Measurements from ENCODE around the gene KIFC3. TPM values are rescaled to one million over a fixed set of nuclear protein-coding genes. Genes with fewer than 3 reads are reported as not detected.

The KIFC3 gene
- total and polyA plus RNA-seq, 2 of the 13 experiments (the other 11 are each of a cell fraction or from before 2014, with no cell fraction given), result 42.1 to 45.3 TPM

DNA sequence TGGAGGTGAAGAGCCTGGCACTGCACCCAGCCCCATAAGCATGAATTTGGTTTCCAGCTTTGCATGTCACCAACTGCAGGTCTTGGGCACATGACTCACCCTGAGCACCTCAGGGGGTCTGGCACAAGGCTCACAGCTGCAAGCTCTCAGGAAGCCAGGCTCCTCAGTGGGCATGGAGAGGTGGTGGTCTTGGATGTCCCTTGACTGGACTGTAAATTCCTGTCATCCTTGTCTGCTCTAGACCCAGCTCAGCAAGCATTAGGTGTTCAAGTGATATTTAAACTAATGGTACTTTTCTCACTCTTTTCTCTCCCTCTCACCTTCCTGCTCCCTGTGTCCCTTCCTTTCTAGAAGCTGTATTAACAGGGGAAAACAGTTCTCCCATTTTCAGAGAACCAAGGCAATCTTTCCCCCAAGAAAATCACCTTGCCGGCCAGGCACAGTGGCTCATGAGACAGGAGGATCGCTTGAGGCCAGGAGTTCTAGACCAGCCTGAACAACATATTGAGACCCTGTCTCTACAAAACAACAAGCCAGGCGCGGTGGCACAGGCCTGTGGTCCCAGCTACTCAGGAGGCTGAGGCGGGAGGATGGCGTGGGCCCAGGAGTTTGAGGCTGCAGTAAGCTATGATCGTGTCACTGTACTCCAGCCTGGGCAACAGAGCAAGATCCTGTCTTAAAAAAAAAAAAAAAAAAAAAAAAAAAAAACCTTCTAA, 5.1 kb upstream of the KIFC3 start:
- no peaks in the 10 kb centered on the region for H3K36me3 ChIP-seq (replicated peaks in 1 of 2; ENCODE audit: control insufficient read depth in 1 of 2, insufficient read depth in 2 of 2, low read length in 2 of 2)
- no TSS peak for BruUV-seq (replicated peaks)
- DNase-seq (ENCODE audit: low spot score) (no peak), FAIRE-seq (no peak), ATAC-seq (no peak)
- in situ Hi-C loops (cut with HindIII; ENCODE audit: extremely low pct_ligation_motif_present, low pct_unique_long_range_greater_than_20kb) (no loop called here), intact Hi-C loops (cut with micrococcal nuclease; ENCODE audit: unreplicated experiment) (no loop called here)
- no peaks in the 10 kb centered on the region for H4K20me1 ChIP-seq (ENCODE audit: insufficient read depth, low read length)
- peak overlapping the region; percentile 51 for H3K27ac ChIP-seq (ENCODE audit: extremely low read length, insufficient read depth, low read length)
- H3K27me3 ChIP-seq (ENCODE audit: control insufficient read depth in 1 of 2, insufficient read depth in 2 of 2, low read length in 2 of 2), result no peaks in the 10 kb centered on the region
- peaks cover 94% of the 10 kb centered on the region for H3K4me1 ChIP-seq (ENCODE audit: insufficient read depth, low read length)
- POLR2A ChIA-PET, result interaction anchor here (0.6 to 3.3 kb wide), 8 partner anchors 9 to 194 kb away, joined by 3 to 18 read pairs (median 4); partner anchors contain the start of genes KATNB1 and USB1
- CTCF ChIA-PET (ENCODE audit: low intra/inter-chr PET ratio, low total read pairs), result no interaction called here
- H3K9me3 ChIP-seq (ENCODE audit: low read length), result no peaks in the 10 kb centered on the region
- no peak overlapping the region for H2AFZ ChIP-seq (ENCODE audit: low read length)
- no peak overlapping the region for H3K4me3 ChIP-seq (replicated peaks in 1 of 3; ENCODE audit: insufficient read depth in 1 of 3, low read depth in 2 of 3, low read length in 3 of 3)
- 74% methylated on average over 7 of the region's 7 CpGs for whole genome bisulfite sequencing (ENCODE audit: low lambda C conversion rate)
- H3K9ac ChIP-seq (ENCODE audit: insufficient read depth, low read depth, low read length), result 0 out of 2 replicates have a peak overlapping the region, but pooled peaks have one; percentile 13
- H3K4me2 ChIP-seq (ENCODE audit: low read depth, low read length), result peak overlapping the region; percentile 68; the same call in 1 of the 2 replicates
- H3K79me2 ChIP-seq (ENCODE audit: insufficient read depth, low read length), result no peaks in the 10 kb centered on the region
- TF ChIP-seq ZNF543 (CRISPR knock-in tag; IDR thresholded peaks at IDR 0.05), result no peak
- TF ChIP-seq HIVEP1 (CRISPR knock-in tag; IDR thresholded peaks at IDR 0.05), result no peak
- no peak for TF ChIP-seq RXRA (CRISPR knock-in tag; IDR thresholded peaks at IDR 0.05)
- TF ChIP-seq, protein P1, sequence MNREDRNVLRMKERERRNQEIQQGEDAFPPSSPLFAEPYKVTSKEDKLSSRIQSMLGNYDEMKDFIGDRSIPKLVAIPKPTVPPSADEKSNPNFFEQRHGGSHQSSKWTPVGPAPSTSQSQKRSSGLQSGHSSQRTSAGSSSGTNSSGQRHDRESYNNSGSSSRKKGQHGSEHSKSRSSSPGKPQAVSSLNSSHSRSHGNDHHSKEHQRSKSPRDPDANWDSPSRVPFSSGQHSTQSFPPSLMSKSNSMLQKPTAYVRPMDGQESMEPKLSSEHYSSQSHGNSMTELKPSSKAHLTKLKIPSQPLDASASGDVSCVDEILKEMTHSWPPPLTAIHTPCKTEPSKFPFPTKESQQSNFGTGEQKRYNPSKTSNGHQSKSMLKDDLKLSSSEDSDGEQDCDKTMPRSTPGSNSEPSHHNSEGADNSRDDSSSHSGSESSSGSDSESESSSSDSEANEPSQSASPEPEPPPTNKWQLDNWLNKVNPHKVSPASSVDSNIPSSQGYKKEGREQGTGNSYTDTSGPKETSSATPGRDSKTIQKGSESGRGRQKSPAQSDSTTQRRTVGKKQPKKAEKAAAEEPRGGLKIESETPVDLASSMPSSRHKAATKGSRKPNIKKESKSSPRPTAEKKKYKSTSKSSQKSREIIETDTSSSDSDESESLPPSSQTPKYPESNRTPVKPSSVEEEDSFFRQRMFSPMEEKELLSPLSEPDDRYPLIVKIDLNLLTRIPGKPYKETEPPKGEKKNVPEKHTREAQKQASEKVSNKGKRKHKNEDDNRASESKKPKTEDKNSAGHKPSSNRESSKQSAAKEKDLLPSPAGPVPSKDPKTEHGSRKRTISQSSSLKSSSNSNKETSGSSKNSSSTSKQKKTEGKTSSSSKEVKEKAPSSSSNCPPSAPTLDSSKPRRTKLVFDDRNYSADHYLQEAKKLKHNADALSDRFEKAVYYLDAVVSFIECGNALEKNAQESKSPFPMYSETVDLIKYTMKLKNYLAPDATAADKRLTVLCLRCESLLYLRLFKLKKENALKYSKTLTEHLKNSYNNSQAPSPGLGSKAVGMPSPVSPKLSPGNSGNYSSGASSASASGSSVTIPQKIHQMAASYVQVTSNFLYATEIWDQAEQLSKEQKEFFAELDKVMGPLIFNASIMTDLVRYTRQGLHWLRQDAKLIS (CRISPR knock-in tag; IDR thresholded peaks at IDR 0.05), result no peak
- TF ChIP-seq, protein P2, sequence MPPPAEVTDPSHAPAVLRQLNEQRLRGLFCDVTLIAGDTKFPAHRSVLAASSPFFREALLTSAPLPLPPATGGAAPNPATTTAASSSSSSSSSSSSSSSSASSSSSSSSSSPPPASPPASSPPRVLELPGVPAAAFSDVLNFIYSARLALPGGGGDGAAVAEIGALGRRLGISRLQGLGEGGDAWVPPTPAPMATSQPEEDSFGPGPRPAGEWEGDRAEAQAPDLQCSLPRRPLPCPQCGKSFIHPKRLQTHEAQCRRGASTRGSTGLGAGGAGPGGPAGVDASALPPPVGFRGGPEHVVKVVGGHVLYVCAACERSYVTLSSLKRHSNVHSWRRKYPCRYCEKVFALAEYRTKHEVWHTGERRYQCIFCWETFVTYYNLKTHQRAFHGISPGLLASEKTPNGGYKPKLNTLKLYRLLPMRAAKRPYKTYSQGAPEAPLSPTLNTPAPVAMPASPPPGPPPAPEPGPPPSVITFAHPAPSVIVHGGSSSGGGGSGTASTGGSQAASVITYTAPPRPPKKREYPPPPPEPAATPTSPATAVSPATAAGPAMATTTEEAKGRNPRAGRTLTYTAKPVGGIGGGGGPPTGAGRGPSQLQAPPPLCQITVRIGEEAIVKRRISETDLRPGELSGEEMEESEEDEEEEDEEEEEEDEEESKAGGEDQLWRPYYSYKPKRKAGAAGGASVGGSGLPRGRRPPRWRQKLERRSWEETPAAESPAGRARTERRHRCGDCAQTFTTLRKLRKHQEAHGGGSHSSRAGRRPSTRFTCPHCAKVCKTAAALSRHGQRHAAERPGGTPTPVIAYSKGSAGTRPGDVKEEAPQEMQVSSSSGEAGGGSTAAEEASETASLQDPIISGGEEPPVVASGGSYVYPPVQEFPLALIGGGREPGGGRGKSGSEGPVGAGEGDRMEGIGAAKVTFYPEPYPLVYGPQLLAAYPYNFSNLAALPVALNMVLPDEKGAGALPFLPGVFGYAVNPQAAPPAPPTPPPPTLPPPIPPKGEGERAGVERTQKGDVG (CRISPR knock-in tag; IDR thresholded peaks at IDR 0.05; ENCODE audit: borderline replicate concordance), result no peak
- TF ChIP-seq, protein P3, sequence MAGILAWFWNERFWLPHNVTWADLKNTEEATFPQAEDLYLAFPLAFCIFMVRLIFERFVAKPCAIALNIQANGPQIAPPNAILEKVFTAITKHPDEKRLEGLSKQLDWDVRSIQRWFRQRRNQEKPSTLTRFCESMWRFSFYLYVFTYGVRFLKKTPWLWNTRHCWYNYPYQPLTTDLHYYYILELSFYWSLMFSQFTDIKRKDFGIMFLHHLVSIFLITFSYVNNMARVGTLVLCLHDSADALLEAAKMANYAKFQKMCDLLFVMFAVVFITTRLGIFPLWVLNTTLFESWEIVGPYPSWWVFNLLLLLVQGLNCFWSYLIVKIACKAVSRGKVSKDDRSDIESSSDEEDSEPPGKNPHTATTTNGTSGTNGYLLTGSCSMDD (CRISPR knock-in tag; IDR thresholded peaks at IDR 0.05), result no peak
- peak; percentile 48; the same call in 1 of the 2 replicates for TF ChIP-seq ZMYM3 (CRISPR knock-in tag; IDR thresholded peaks at IDR 0.05)
- no peak for TF ChIP-seq RFX1 (IDR thresholded peaks at IDR 0.05)
- TF ChIP-seq, protein P4, sequence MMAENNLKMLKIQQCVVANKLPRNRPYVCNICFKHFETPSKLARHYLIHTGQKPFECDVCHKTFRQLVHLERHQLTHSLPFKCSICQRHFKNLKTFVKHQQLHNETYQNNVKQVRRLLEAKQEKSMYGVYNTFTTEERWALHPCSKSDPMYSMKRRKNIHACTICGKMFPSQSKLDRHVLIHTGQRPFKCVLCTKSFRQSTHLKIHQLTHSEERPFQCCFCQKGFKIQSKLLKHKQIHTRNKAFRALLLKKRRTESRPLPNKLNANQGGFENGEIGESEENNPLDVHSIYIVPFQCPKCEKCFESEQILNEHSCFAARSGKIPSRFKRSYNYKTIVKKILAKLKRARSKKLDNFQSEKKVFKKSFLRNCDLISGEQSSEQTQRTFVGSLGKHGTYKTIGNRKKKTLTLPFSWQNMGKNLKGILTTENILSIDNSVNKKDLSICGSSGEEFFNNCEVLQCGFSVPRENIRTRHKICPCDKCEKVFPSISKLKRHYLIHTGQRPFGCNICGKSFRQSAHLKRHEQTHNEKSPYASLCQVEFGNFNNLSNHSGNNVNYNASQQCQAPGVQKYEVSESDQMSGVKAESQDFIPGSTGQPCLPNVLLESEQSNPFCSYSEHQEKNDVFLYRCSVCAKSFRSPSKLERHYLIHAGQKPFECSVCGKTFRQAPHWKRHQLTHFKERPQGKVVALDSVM (CRISPR knock-in tag; IDR thresholded peaks at IDR 0.05), result 0 out of 2 replicates have a peak, but pooled peaks have one; percentile 46
- TF ChIP-seq STAG1 (CRISPR knock-in tag; IDR thresholded peaks at IDR 0.05), result no peak
- no peak for TF ChIP-seq ZNF296 (CRISPR knock-in tag; conservative IDR thresholded peaks at IDR 0.05)

Measured in HepG2 (cell line).